Endothelial cell of umbilical vein (primary cell): ENCODE data around the gene RAD51B. TPM values are rescaled to one million over a fixed set of nuclear protein-coding genes. Genes with fewer than 3 reads are reported as not detected.

Experiments used
- BruUV-seq: library from RNA; stranded (reverse); fragments of 400-500 nt; replicated peaks from 2 replicates; lab custom pipeline; 2021; lab: Mats Ljungman, UMichigan
- CTCF ChIA-PET: fragments of 300-600, 350-600 bp; sonication (Branson Sonifier 250); formaldehyde crosslinking; loops from one replicate; lab custom pipeline; 2021; ENCODE audit warnings: antibody characterized with exemption, inconsistent platforms; lab: Charles Lee
- POLR2A ChIA-PET: fragments of 300-600, 350-600 bp; sonication (Branson Sonifier 250); formaldehyde crosslinking; loops from one replicate; lab custom pipeline; 2021; ENCODE audit warnings: antibody characterized with exemption, inconsistent platforms; lab: Charles Lee
- DNase-seq: peaks from one replicate; pipeline ENCODE4 v3.0.0-alpha.2; 2011; ENCODE audit warnings: low read depth, low spot score
- FAIRE-seq: peaks from 2 replicates; lab custom pipeline; 2011; peaks lifted over from hg19 to GRCh38; lab: Jason Lieb, UNC
- H2AFZ ChIP-seq: 2 replicates; pipeline ENCODE4 v1.6.0; 2012; ENCODE audit warnings: low read depth, low read length, control low read depth, inconsistent platforms
- H3K27ac ChIP-seq: 2 replicates; pipeline ENCODE4 v1.5.1; 2011; ENCODE audit warnings: low read depth, mild to moderate bottlenecking, control low read depth, low read length, moderate library complexity; ENCODE audit not compliant: insufficient read depth
- H3K27me3 ChIP-seq, 2 experiments: 2 replicates each; pipeline versions ENCODE4 v1.6.0 to v1.6.1; 2011; ENCODE audit warnings: low read length in 2 of 2, mixed read lengths in 1 of 2; ENCODE audit not compliant: control insufficient read depth in 2 of 2, insufficient read depth in 2 of 2
- H3K36me3 ChIP-seq, 2 experiments: 2 replicates in 1 of 2; 3 replicates in 1 of 2; pipeline ENCODE4 v1.5.1; 2011; ENCODE audit warnings: low read length in 2 of 2, mild to moderate bottlenecking in 1 of 2, moderate library complexity in 1 of 2; ENCODE audit not compliant: control insufficient read depth in 2 of 2, insufficient read depth in 2 of 2; ENCODE audit errors: extremely low read depth in 1 of 2
- H3K4me1 ChIP-seq: 3 replicates; pipeline ENCODE4 v1.5.1; 2011; ENCODE audit warnings: mild to moderate bottlenecking, low read length; ENCODE audit not compliant: control insufficient read depth, insufficient read depth; ENCODE audit errors: extremely low read depth
- H3K4me2 ChIP-seq: 2 replicates; pipeline ENCODE4 v1.6.1; 2011; ENCODE audit warnings: low read length, control low read depth, mixed read lengths; ENCODE audit not compliant: insufficient read depth
- H3K4me3 ChIP-seq, 3 experiments: fragments of 200-600 bp in 1 of 3; sonication (generic), shearing (Covaris generic) in 1 of 3; replicated peaks in 1 of 3; 2 replicates each; pipeline ENCODE4 v1.5.1; 2011 to 2016; ENCODE audit warnings: control low read depth in 3 of 3, low read length in 3 of 3, mild to moderate bottlenecking in 2 of 3, inconsistent platforms in 1 of 3, low read depth in 1 of 3, moderate library complexity in 1 of 3; ENCODE audit not compliant: insufficient read depth in 1 of 3
- H3K79me2 ChIP-seq: 2 replicates; pipeline ENCODE4 v1.6.0; 2012; ENCODE audit warnings: low read length, inconsistent platforms; ENCODE audit not compliant: control insufficient read depth, insufficient read depth
- H3K9ac ChIP-seq: replicated peaks from 2 replicates; pipeline ENCODE3; 2011; ENCODE audit warnings: low read length, control low read depth; ENCODE audit not compliant: insufficient read depth; ENCODE audit errors: extremely low read depth
- H3K9me1 ChIP-seq: replicated peaks from 3 replicates; pipeline ENCODE4 v1.6.0; 2011; ENCODE audit warnings: mild to moderate bottlenecking, low read length; ENCODE audit not compliant: control insufficient read depth, insufficient read depth; ENCODE audit errors: extremely low read depth
- H3K9me3 ChIP-seq: replicated peaks from 2 replicates; pipeline ENCODE4 v1.5.1; 2012; ENCODE audit warnings: low read length, inconsistent platforms; ENCODE audit not compliant: control insufficient read depth, insufficient read depth
- H4K20me1 ChIP-seq: replicated peaks from 2 replicates; pipeline ENCODE3; 2011; ENCODE audit warnings: mild to moderate bottlenecking, low read length; ENCODE audit not compliant: control insufficient read depth, insufficient read depth; ENCODE audit errors: extremely low read depth
- EZH2 ChIP-seq: IDR thresholded peaks from 2 replicates; pipeline ENCODE4 v1.6.1; 2012; ENCODE audit warnings: borderline replicate concordance, low read depth, mild to moderate bottlenecking, moderate library complexity, low read length, inconsistent platforms; ENCODE audit not compliant: severe bottlenecking
- FOS ChIP-seq: IDR thresholded peaks from 2 replicates; pipeline ENCODE4 v1.6.1; 2011; ENCODE audit warnings: mild to moderate bottlenecking, low read length, moderate library complexity, borderline replicate concordance; ENCODE audit not compliant: insufficient read depth
- GATA2 ChIP-seq: IDR thresholded peaks from 2 replicates; pipeline ENCODE4 v1.7.0; 2011; ENCODE audit warnings: low read depth, mild to moderate bottlenecking, moderate library complexity, mixed read lengths, low read length; ENCODE audit not compliant: insufficient read length, insufficient read depth
- JUN ChIP-seq: IDR thresholded peaks from 2 replicates; pipeline ENCODE4 v1.6.1; 2011; ENCODE audit warnings: borderline replicate concordance, low read depth; ENCODE audit not compliant: insufficient read length, insufficient read depth
- MYC ChIP-seq: IDR thresholded peaks from one replicate; pipeline ENCODE4 v1.6.1; 2011; ENCODE audit warnings: mild to moderate bottlenecking, low read depth, low read length
- POLR2A ChIP-seq: IDR thresholded peaks from 2 replicates; pipeline ENCODE4 v1.6.1; 2012; ENCODE audit warnings: low read depth, mild to moderate bottlenecking, control low read depth, low read length
- POLR2AphosphoS5 ChIP-seq: IDR thresholded peaks from 2 replicates; pipeline ENCODE4 v1.6.1; 2012; ENCODE audit warnings: low read depth, mild to moderate bottlenecking, control low read depth, low read length, moderate library complexity; ENCODE audit not compliant: insufficient read depth
- dilution Hi-C: fragments of 300-500 bp; cut with MboI; formaldehyde crosslinking; loops from one replicate; pipeline ENCODE4 v1.15.0; 2019; ENCODE audit warnings: low sequenced_read_pairs; ENCODE audit not compliant: extremely low pct_ligation_motif_present
- intact Hi-C: fragments of 100-400 bp; cut with micrococcal nuclease; formaldehyde crosslinking; loops from one replicate; pipeline ENCODE4 v1.10.0; 2022
- polyA plus RNA-seq, 4 experiments: library from polyadenylated mRNA; depleted of rRNA in 3 of 4; stranded (reverse) in 3 of 4; unstranded in 1 of 4; fragments of >200 nt; gene quantifications; 2 replicates each; pipeline versions ENCODE4 v1.2.1 to v1.2.3, GENCODE V29; 2011 to 2012; ENCODE audit warnings: missing spikeins in 1 of 4
- total RNA-seq: library from RNA; stranded (reverse); gene quantifications from 2 replicates; pipeline ENCODE4 v1.2.3, GENCODE V29; 2021
- TF ChIP-seq, protein P1 (sequence below): IDR thresholded peaks from 2 replicates; pipeline ENCODE4 v1.6.1; 2011; ENCODE audit not compliant: insufficient read depth, insufficient read length
- TF ChIP-seq, protein P2 (sequence below), 2 donors: IDR thresholded peaks; 1 replicate in 1 of 2; 2 replicates in 1 of 2; pipeline ENCODE4 v1.5.1; 2011; ENCODE audit warnings: low read length in 2 of 2, mild to moderate bottlenecking in 2 of 2, moderate library complexity in 2 of 2, control low read depth in 1 of 2, inconsistent platforms in 1 of 2, low read depth in 1 of 2; ENCODE audit not compliant: insufficient read depth in 1 of 2; ENCODE audit errors: extremely low read depth in 1 of 2

The RAD51B gene
- total and polyA plus RNA-seq, 2 donors (not counting 3 experiments of a cell fraction or from before 2014, with no cell fraction given) = 3.9 to 19.0 TPM

DNA sequence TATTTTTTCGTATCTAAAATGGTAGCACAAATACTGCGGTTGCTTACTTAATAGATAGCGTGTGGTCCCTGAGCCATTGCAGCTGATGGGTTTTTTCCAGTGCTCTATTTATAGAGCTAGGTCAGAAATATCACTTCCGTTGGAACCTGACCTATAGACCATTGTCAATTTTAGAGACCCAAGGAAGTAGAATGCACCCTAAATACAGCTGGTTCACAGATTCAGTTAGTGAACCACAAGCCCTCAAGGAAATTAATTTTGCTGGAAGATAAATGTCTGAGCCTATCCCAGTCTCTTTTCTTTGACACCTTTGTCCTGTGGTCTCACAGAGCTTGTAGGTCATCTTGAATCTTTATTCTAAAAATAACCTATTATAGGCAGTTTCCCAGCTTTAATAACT is 582.3 kb downstream of the RAD51B start:
- H3K27me3 ChIP-seq = no peaks in the 10 kb centered on the region
- DNase-seq (no peak), FAIRE-seq (no peak)
- ChIA-PET POLR2A (no interaction called here), CTCF (no interaction called here)
- no peaks in the 10 kb centered on the region for H3K36me3 ChIP-seq
- dilution Hi-C loops = no loop called here
- H3K27ac ChIP-seq = no peak overlapping the region
- H3K4me1 ChIP-seq = peaks cover 8% of the 10 kb centered on the region
- no peaks in the 10 kb centered on the region for H3K79me2 ChIP-seq
- H3K4me2 ChIP-seq = no peak overlapping the region
- TF ChIP-seq MYC = no peak
- TF ChIP-seq GATA2 = no peak
- TF ChIP-seq EZH2 = no peak
- TF ChIP-seq, protein P1, sequence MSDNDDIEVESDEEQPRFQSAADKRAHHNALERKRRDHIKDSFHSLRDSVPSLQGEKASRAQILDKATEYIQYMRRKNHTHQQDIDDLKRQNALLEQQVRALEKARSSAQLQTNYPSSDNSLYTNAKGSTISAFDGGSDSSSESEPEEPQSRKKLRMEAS = no peak
- no peak for TF ChIP-seq POLR2A
- TF ChIP-seq FOS = no peak
- TF ChIP-seq JUN = no peak
- TF ChIP-seq, protein P2, sequence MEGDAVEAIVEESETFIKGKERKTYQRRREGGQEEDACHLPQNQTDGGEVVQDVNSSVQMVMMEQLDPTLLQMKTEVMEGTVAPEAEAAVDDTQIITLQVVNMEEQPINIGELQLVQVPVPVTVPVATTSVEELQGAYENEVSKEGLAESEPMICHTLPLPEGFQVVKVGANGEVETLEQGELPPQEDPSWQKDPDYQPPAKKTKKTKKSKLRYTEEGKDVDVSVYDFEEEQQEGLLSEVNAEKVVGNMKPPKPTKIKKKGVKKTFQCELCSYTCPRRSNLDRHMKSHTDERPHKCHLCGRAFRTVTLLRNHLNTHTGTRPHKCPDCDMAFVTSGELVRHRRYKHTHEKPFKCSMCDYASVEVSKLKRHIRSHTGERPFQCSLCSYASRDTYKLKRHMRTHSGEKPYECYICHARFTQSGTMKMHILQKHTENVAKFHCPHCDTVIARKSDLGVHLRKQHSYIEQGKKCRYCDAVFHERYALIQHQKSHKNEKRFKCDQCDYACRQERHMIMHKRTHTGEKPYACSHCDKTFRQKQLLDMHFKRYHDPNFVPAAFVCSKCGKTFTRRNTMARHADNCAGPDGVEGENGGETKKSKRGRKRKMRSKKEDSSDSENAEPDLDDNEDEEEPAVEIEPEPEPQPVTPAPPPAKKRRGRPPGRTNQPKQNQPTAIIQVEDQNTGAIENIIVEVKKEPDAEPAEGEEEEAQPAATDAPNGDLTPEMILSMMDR (IDR thresholded peaks at IDR 0.05; ENCODE audit: extremely low read depth in 1 of 2, insufficient read depth in 1 of 2, low read depth in 1 of 2, low read length in 2 of 2) = no peak
- TF ChIP-seq POLR2AphosphoS5 = no peak
- no peaks in the 10 kb centered on the region for H3K9me3 ChIP-seq
- intact Hi-C loops = no loop called here
- H4K20me1 ChIP-seq = no peaks in the 10 kb centered on the region
- H3K9ac ChIP-seq = no peak overlapping the region
- BruUV-seq = no TSS peak
- no peaks in the 10 kb centered on the region for H3K9me1 ChIP-seq
- no peak overlapping the region for H2AFZ ChIP-seq
- no peak overlapping the region for H3K4me3 ChIP-seq
